Measurements from ENCODE around the gene DGKI. TPM values are rescaled to one million over a fixed set of nuclear protein-coding genes. Genes with fewer than 3 reads are reported as not detected.

The DGKI gene
- total RNA-seq, 1 experiment from 2014 or later: 0.29 TPM

- DNase-seq (ENCODE audit: low spot score): no peak
Observed at GRCh38 chr7:137413901-137414300, 432.9 kb downstream of the DGKI start.

GRCh38 chr7:137411446-137411845, 435.3 kb downstream of the DGKI start:
- no peak for DNase-seq (ENCODE audit: low spot score)

GRCh38 chr7:137408126-137408525, 438.6 kb downstream of the DGKI start:
- no peak for DNase-seq (ENCODE audit: low spot score)

GRCh38 chr7:137407078-137407477, 439.7 kb downstream of the DGKI start:
- DNase-seq (ENCODE audit: low spot score): no peak

GRCh38 chr7:137404660-137405317, 442.0 kb downstream of the DGKI start:
- no peak for DNase-seq (ENCODE audit: low spot score)

- no peak for DNase-seq (ENCODE audit: low spot score)
Observed at GRCh38 chr7:137403353-137403695, 443.4 kb downstream of the DGKI start.

- no peak for DNase-seq (ENCODE audit: low spot score)
Observed at GRCh38 chr7:137402536-137403352, 444.0 kb downstream of the DGKI start.

- DNase-seq (ENCODE audit: low spot score): peak; percentile 6
Observed at GRCh38 chr7:137399827-137400823, 446.6 kb downstream of the DGKI start.

GRCh38 chr7:137396051-137396450, 450.7 kb downstream of the DGKI start:
- no peak for DNase-seq (ENCODE audit: low spot score)

GRCh38 chr7:137395420-137395819, 451.4 kb downstream of the DGKI start:
- no peak for DNase-seq (ENCODE audit: low spot score)

- DNase-seq (ENCODE audit: low spot score): no peak
Observed at GRCh38 chr7:137393570-137393969, 453.2 kb downstream of the DGKI start.

GRCh38 chr7:137390076-137390475, 456.7 kb downstream of the DGKI start:
- DNase-seq (ENCODE audit: low spot score): no peak

GRCh38 chr7:137388916-137389315, 457.9 kb downstream of the DGKI start:
- no peak for DNase-seq (ENCODE audit: low spot score)

GRCh38 chr7:137386966-137387365, 459.8 kb downstream of the DGKI start:
- no peak for DNase-seq (ENCODE audit: low spot score)

- no peak for DNase-seq (ENCODE audit: low spot score)
Observed at GRCh38 chr7:137381045-137381444, 465.7 kb downstream of the DGKI start.

GRCh38 chr7:137373507-137373906, 473.3 kb downstream of the DGKI start:
- no peak for DNase-seq (ENCODE audit: low spot score)

GRCh38 chr7:137371616-137372015, 475.2 kb downstream of the DGKI start:
- no peak for DNase-seq (ENCODE audit: low spot score)

- DNase-seq (ENCODE audit: low spot score): no peak
Observed at GRCh38 chr7:137366995-137367394, 479.8 kb downstream of the DGKI start.

GRCh38 chr7:137363683-137364082, 483.1 kb downstream of the DGKI start:
- no peak for DNase-seq (ENCODE audit: low spot score)

GRCh38 chr7:137360087-137360679, 486.6 kb downstream of the DGKI start:
- peak; percentile 21 for DNase-seq (ENCODE audit: low spot score)

- DNase-seq (ENCODE audit: low spot score): no peak
Observed at GRCh38 chr7:137354961-137355360, 491.8 kb downstream of the DGKI start.

- no peak for DNase-seq (ENCODE audit: low spot score)
Observed at GRCh38 chr7:137354396-137354795, 492.4 kb downstream of the DGKI start.
